WTC11 (cell line): Measurements from ENCODE around the gene TBC1D22A. TPM values are rescaled to one million over a fixed set of nuclear protein-coding genes. Genes with fewer than 3 reads are reported as not detected.

Experiments
- ATAC-seq: fragments of 200-7000 bp; cut with Tn5 transposase; 2 replicates; pipeline ENCODE4 v1.10.0; 2021; ENCODE audit warnings: mild to moderate bottlenecking, moderate library complexity
- CTCF ChIA-PET: fragments of 300-600 bp; sonication (Branson Sonifier 250); formaldehyde crosslinking; loops from one replicate; lab custom pipeline; 2021; ENCODE audit warnings: antibody characterized with exemption; lab: Charles Lee
- POLR2A ChIA-PET: fragments of 350-600 bp; sonication (Branson Sonifier 250); formaldehyde crosslinking; loops from one replicate; lab custom pipeline; 2021; ENCODE audit warnings: antibody characterized with exemption; lab: Charles Lee
- DNase-seq: peaks from one replicate; pipeline ENCODE4 v3.0.0; 2021; ENCODE audit warnings: low spot score
- H3K27ac Mint-ChIP-seq: 2 replicates; pipeline ENCODE4 v1.8.0; 2021; ENCODE audit warnings: mixed read lengths
- H3K27me3 Mint-ChIP-seq: 2 replicates; pipeline ENCODE4 v1.8.0; 2021; ENCODE audit warnings: low read depth, mild to moderate bottlenecking, moderate library complexity, mixed read lengths
- H3K36me3 Mint-ChIP-seq: 2 replicates; pipeline ENCODE4 v1.8.0; 2021; ENCODE audit warnings: mixed read lengths
- H3K4me1 Mint-ChIP-seq: 2 replicates; pipeline ENCODE4 v1.8.0; 2022; ENCODE audit warnings: mixed read lengths
- H3K4me3 Mint-ChIP-seq: 2 replicates; pipeline ENCODE4 v1.8.0; 2021; ENCODE audit warnings: mild to moderate bottlenecking, moderate library complexity, mixed read lengths
- H3K9me3 Mint-ChIP-seq: 2 replicates; pipeline ENCODE4 v1.8.0; 2021; ENCODE audit warnings: mixed read lengths
- CREB1 ChIP-seq: sonication (generic); formaldehyde crosslinking; IDR thresholded peaks from 2 replicates; pipeline ENCODE4 v1.8.0; 2023; ENCODE audit warnings: mild to moderate bottlenecking, missing genetic modification reagents
- ESRRA ChIP-seq: sonication (generic); formaldehyde crosslinking; IDR thresholded peaks from 2 replicates; pipeline ENCODE4 v1.8.1; 2022; ENCODE audit warnings: mild to moderate bottlenecking, missing genetic modification reagents, borderline replicate concordance
- FOXJ3 ChIP-seq: sonication (generic); formaldehyde crosslinking; IDR thresholded peaks from 2 replicates; pipeline ENCODE4 v1.9.0; 2021; ENCODE audit warnings: missing genetic modification reagents, mild to moderate bottlenecking, borderline replicate concordance
- KAT7 ChIP-seq: sonication (generic); formaldehyde crosslinking; IDR thresholded peaks from 2 replicates; pipeline ENCODE4 v1.8.1; 2023; ENCODE audit warnings: missing genetic modification reagents, mild to moderate bottlenecking, borderline replicate concordance
- NFYB ChIP-seq: sonication (generic); formaldehyde crosslinking; conservative IDR thresholded peaks from 2 replicates; pipeline ENCODE4 v1.8.0; 2022; ENCODE audit warnings: low read depth, missing genetic modification reagents
- NR2C2 ChIP-seq: sonication (generic); formaldehyde crosslinking; IDR thresholded peaks from 2 replicates; pipeline ENCODE4 v1.8.0; 2022; ENCODE audit warnings: mild to moderate bottlenecking, missing genetic modification reagents
- NR3C1 ChIP-seq: sonication (generic); formaldehyde crosslinking; conservative IDR thresholded peaks from 2 replicates; pipeline ENCODE4 v1.8.1; 2023; ENCODE audit warnings: low read depth, mild to moderate bottlenecking, missing genetic modification reagents
- ZBTB21 ChIP-seq: sonication (generic); formaldehyde crosslinking; IDR thresholded peaks from 2 replicates; pipeline ENCODE4 v1.8.1; 2023; ENCODE audit warnings: mild to moderate bottlenecking, missing genetic modification reagents, borderline replicate concordance
- ZNF121 ChIP-seq: sonication (generic); formaldehyde crosslinking; IDR thresholded peaks from 2 replicates; pipeline ENCODE4 v1.8.0; 2023; ENCODE audit warnings: missing genetic modification reagents
- ZNF396 ChIP-seq: fragments of 250-450 bp; sonication (Bioruptor Pico); IDR thresholded peaks from 2 replicates; pipeline ENCODE4 v1.8.0; 2021; ENCODE audit warnings: mild to moderate bottlenecking, moderate library complexity, borderline replicate concordance
- total RNA-seq: library from RNA; stranded (reverse); gene quantifications from 3 replicates; pipeline ENCODE4 v1.2.3, GENCODE V29; 2021
- TF ChIP-seq, protein P1 (sequence below): sonication (generic); formaldehyde crosslinking; IDR thresholded peaks from 2 replicates; pipeline ENCODE4 v1.8.1; 2022; ENCODE audit warnings: mild to moderate bottlenecking, moderate library complexity, missing genetic modification reagents
- TF ChIP-seq, protein P2 (sequence below): sonication (generic); formaldehyde crosslinking; IDR thresholded peaks from 2 replicates; pipeline ENCODE4 v1.8.1; 2022; ENCODE audit warnings: mild to moderate bottlenecking, missing genetic modification reagents, moderate library complexity, borderline replicate concordance
- TF ChIP-seq, protein P3 (sequence below): sonication (generic); formaldehyde crosslinking; IDR thresholded peaks from 2 replicates; pipeline ENCODE4 v1.8.1; 2023; ENCODE audit warnings: mild to moderate bottlenecking, missing genetic modification reagents, moderate library complexity
- TF ChIP-seq, protein P4 (sequence below): sonication (generic); formaldehyde crosslinking; IDR thresholded peaks from 2 replicates; pipeline ENCODE4 v1.8.0; 2023; ENCODE audit warnings: mild to moderate bottlenecking, missing genetic modification reagents
- TF ChIP-seq, protein P5 (sequence below): sonication (generic); formaldehyde crosslinking; conservative IDR thresholded peaks from 2 replicates; pipeline ENCODE4 v1.8.1; 2022; ENCODE audit warnings: mild to moderate bottlenecking, missing genetic modification reagents
- TF ChIP-seq, protein P6 (sequence below): fragments of 250-450 bp; sonication (Bioruptor Pico); IDR thresholded peaks from 2 replicates; pipeline ENCODE4 v1.8.0; 2021; ENCODE audit warnings: mild to moderate bottlenecking
- TF ChIP-seq, protein P7 (sequence below): sonication (generic); formaldehyde crosslinking; IDR thresholded peaks from 2 replicates; pipeline ENCODE4 v1.8.0; 2022; ENCODE audit warnings: missing genetic modification reagents

TBC1D22A gene
- total RNA-seq, 1 experiment from 2014 or later, result 18.1 TPM

DNA sequence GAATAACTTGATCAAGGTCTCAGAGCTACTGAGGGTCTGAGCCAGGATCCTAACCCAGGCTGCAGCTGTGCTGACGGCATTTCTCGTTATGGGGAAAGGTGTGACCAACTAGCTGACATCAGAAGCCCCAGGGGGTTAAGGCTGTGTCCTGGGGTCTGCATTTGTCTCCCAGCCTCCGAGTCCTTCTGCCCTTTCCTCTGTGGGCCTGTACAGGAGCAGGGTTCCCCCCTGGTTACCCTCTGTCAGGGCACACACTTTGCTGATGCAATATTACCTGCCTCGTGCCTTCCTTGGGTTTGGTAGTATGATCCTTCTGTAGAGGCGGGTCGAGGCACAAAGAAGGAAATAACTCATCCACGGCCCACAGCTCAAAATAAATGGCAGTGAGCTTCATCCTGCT lies 183.0 kb downstream of the TBC1D22A start:
- H3K27me3 Mint-ChIP-seq, result no peaks in the 10 kb centered on the region
- CTCF ChIA-PET, result interaction anchor here (1.2 to 1.4 kb wide), 3 partner anchors 67 to 118 kb away, joined by 3 to 5 read pairs (median 5); no protein-coding TSS in a partner anchor
- H3K4me3 Mint-ChIP-seq, result no peak overlapping the region
- H3K36me3 Mint-ChIP-seq, result no peaks in the 10 kb centered on the region; the same call in 1 of the 2 replicates
- no peak for TF ChIP-seq FOXJ3
- no peak for TF ChIP-seq NFYB (CRISPR knock-in tag)
- no peak for TF ChIP-seq NR2C2
- TF ChIP-seq ZBTB21 (CRISPR knock-in tag), result no peak
- no peak for TF ChIP-seq ESRRA (CRISPR knock-in tag)
- TF ChIP-seq, protein P1, sequence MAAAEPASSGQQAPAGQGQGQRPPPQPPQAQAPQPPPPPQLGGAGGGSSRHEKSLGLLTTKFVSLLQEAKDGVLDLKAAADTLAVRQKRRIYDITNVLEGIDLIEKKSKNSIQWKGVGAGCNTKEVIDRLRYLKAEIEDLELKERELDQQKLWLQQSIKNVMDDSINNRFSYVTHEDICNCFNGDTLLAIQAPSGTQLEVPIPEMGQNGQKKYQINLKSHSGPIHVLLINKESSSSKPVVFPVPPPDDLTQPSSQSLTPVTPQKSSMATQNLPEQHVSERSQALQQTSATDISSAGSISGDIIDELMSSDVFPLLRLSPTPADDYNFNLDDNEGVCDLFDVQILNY (CRISPR knock-in tag), result no peak
- no peak for TF ChIP-seq NR3C1 (CRISPR knock-in tag)
- no peak for TF ChIP-seq ZNF121
- TF ChIP-seq, protein P2, sequence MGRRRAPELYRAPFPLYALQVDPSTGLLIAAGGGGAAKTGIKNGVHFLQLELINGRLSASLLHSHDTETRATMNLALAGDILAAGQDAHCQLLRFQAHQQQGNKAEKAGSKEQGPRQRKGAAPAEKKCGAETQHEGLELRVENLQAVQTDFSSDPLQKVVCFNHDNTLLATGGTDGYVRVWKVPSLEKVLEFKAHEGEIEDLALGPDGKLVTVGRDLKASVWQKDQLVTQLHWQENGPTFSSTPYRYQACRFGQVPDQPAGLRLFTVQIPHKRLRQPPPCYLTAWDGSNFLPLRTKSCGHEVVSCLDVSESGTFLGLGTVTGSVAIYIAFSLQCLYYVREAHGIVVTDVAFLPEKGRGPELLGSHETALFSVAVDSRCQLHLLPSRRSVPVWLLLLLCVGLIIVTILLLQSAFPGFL, result no peak
- TF ChIP-seq, protein P3, sequence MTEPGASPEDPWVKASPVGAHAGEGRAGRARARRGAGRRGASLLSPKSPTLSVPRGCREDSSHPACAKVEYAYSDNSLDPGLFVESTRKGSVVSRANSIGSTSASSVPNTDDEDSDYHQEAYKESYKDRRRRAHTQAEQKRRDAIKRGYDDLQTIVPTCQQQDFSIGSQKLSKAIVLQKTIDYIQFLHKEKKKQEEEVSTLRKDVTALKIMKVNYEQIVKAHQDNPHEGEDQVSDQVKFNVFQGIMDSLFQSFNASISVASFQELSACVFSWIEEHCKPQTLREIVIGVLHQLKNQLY (CRISPR knock-in tag), result no peak
- TF ChIP-seq, protein P4, sequence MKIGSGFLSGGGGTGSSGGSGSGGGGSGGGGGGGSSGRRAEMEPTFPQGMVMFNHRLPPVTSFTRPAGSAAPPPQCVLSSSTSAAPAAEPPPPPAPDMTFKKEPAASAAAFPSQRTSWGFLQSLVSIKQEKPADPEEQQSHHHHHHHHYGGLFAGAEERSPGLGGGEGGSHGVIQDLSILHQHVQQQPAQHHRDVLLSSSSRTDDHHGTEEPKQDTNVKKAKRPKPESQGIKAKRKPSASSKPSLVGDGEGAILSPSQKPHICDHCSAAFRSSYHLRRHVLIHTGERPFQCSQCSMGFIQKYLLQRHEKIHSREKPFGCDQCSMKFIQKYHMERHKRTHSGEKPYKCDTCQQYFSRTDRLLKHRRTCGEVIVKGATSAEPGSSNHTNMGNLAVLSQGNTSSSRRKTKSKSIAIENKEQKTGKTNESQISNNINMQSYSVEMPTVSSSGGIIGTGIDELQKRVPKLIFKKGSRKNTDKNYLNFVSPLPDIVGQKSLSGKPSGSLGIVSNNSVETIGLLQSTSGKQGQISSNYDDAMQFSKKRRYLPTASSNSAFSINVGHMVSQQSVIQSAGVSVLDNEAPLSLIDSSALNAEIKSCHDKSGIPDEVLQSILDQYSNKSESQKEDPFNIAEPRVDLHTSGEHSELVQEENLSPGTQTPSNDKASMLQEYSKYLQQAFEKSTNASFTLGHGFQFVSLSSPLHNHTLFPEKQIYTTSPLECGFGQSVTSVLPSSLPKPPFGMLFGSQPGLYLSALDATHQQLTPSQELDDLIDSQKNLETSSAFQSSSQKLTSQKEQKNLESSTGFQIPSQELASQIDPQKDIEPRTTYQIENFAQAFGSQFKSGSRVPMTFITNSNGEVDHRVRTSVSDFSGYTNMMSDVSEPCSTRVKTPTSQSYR (CRISPR knock-in tag), result no peak
- TF ChIP-seq ZNF396 (CRISPR knock-in tag), result no peak
- TF ChIP-seq CREB1 (CRISPR knock-in tag), result no peak
- TF ChIP-seq, protein P5, sequence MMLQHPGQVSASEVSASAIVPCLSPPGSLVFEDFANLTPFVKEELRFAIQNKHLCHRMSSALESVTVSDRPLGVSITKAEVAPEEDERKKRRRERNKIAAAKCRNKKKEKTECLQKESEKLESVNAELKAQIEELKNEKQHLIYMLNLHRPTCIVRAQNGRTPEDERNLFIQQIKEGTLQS, result no peak
- TF ChIP-seq KAT7 (CRISPR knock-in tag), result no peak
- TF ChIP-seq, protein P6, sequence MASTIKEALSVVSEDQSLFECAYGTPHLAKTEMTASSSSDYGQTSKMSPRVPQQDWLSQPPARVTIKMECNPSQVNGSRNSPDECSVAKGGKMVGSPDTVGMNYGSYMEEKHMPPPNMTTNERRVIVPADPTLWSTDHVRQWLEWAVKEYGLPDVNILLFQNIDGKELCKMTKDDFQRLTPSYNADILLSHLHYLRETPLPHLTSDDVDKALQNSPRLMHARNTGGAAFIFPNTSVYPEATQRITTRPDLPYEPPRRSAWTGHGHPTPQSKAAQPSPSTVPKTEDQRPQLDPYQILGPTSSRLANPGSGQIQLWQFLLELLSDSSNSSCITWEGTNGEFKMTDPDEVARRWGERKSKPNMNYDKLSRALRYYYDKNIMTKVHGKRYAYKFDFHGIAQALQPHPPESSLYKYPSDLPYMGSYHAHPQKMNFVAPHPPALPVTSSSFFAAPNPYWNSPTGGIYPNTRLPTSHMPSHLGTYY, result no peak
- TF ChIP-seq, protein P7, sequence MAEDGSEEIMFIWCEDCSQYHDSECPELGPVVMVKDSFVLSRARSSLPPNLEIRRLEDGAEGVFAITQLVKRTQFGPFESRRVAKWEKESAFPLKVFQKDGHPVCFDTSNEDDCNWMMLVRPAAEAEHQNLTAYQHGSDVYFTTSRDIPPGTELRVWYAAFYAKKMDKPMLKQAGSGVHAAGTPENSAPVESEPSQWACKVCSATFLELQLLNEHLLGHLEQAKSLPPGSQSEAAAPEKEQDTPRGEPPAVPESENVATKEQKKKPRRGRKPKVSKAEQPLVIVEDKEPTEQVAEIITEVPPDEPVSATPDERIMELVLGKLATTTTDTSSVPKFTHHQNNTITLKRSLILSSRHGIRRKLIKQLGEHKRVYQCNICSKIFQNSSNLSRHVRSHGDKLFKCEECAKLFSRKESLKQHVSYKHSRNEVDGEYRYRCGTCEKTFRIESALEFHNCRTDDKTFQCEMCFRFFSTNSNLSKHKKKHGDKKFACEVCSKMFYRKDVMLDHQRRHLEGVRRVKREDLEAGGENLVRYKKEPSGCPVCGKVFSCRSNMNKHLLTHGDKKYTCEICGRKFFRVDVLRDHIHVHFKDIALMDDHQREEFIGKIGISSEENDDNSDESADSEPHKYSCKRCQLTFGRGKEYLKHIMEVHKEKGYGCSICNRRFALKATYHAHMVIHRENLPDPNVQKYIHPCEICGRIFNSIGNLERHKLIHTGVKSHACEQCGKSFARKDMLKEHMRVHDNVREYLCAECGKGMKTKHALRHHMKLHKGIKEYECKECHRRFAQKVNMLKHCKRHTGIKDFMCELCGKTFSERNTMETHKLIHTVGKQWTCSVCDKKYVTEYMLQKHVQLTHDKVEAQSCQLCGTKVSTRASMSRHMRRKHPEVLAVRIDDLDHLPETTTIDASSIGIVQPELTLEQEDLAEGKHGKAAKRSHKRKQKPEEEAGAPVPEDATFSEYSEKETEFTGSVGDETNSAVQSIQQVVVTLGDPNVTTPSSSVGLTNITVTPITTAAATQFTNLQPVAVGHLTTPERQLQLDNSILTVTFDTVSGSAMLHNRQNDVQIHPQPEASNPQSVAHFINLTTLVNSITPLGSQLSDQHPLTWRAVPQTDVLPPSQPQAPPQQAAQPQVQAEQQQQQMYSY (CRISPR knock-in tag), result no peak
- peaks cover 26% of the 10 kb centered on the region for H3K4me1 Mint-ChIP-seq
- H3K9me3 Mint-ChIP-seq, result no peaks in the 10 kb centered on the region; the same call in 1 of the 2 replicates
- H3K27ac Mint-ChIP-seq, result no peak overlapping the region
- ATAC-seq (no peak), DNase-seq (no peak)
- POLR2A ChIA-PET, result no interaction called here
